ENCODE measurements around the gene HTR3B. TPM values are rescaled to one million over a fixed set of nuclear protein-coding genes. Genes with fewer than 3 reads are reported as not detected.

The HTR3B gene
- total and polyA plus RNA-seq, 10 of the 15 experiments (the other 5 are each of a cell fraction or from before 2014, with no cell fraction given) = not detected

- Histone ChIP-seq H3K4me3 (peak overlapping the region; percentile 43; the same call in 1 of the 2 replicates), H2AFZ (ENCODE audit: control insufficient read depth, low read depth, low read length) (no peak overlapping the region), H3K36me3 (ENCODE audit: control insufficient read depth in 2 of 2, insufficient read depth in 2 of 2, low read length in 1 of 2) (0 out of 4 replicates have a peak, but pooled peaks cover 0 to 3% of the 10 kb centered on the region in 2 experiments), H3K4me2 (ENCODE audit: control insufficient read depth, insufficient read depth) (peak overlapping the region; percentile 69), H3K27ac (ENCODE audit: control insufficient read depth, insufficient read depth) (no peak overlapping the region), H3K4me1 (ENCODE audit: control insufficient read depth, insufficient read depth, low read length) (peaks cover 20% of the 10 kb centered on the region), H3K9ac (ENCODE audit: control insufficient read depth, insufficient read depth, low read length) (no peak overlapping the region), H3K27me3 (replicated peaks in 1 of 2; ENCODE audit: control insufficient read depth in 2 of 2, insufficient read depth in 2 of 2, low read length in 1 of 2) (no peaks in the 10 kb centered on the region), H4K20me1 (ENCODE audit: control insufficient read depth, insufficient read depth) (no peaks in the 10 kb centered on the region), H3K9me3 (replicated peaks; ENCODE audit: control insufficient read depth, insufficient read depth, low read length) (no peaks in the 10 kb centered on the region; the same call in 1 of the 3 replicates), H3K79me2 (ENCODE audit: control insufficient read depth, insufficient read depth, low read length) (peaks cover 20% of the 10 kb centered on the region)
- POLR2A ChIA-PET = interaction anchor here (0.7 to 1.1 kb wide), 3 partner anchors 18 to 35 kb away, joined by 3 to 4 read pairs (median 3); no protein-coding TSS in a partner anchor
- 51% methylated on average over 5 of the region's 5 CpGs for WGBS (ENCODE audit: insufficient coverage, insufficient replicate concordance, low lambda C conversion rate, missing lambda C conversion rate)
- no peak for FAIRE-seq
- intact Hi-C loops (cut with micrococcal nuclease; ENCODE audit: unreplicated experiment) = no loop called here
- RAD21 ChIA-PET (ENCODE audit: unreplicated experiment) = interaction anchor here (0.7 kb wide), 1 partner anchor 538 kb away, joined by 4 read pairs; no protein-coding TSS in a partner anchor
- no peak for ATAC-seq
- BruUV-seq (replicated peaks) = no TSS peak
- no peak for DNase-seq (ENCODE audit: low read depth, low spot score)
- SMC1A ChIA-PET (ENCODE audit: uncharacterized antibody, unreplicated experiment) = interaction anchor here (0.8 to 1.1 kb wide), 2 partner anchors 32 to 33 kb away, joined by 3 to 4 read pairs; no protein-coding TSS in a partner anchor
- in situ Hi-C loops (cut with MboI) = no loop called here
- CTCF ChIA-PET = interaction anchor here (1.4 kb wide), 1 partner anchor 100 kb away, joined by 3 read pairs; the partner anchor contains the start of gene ZW10
- TF ChIP-seq, protein P1, sequence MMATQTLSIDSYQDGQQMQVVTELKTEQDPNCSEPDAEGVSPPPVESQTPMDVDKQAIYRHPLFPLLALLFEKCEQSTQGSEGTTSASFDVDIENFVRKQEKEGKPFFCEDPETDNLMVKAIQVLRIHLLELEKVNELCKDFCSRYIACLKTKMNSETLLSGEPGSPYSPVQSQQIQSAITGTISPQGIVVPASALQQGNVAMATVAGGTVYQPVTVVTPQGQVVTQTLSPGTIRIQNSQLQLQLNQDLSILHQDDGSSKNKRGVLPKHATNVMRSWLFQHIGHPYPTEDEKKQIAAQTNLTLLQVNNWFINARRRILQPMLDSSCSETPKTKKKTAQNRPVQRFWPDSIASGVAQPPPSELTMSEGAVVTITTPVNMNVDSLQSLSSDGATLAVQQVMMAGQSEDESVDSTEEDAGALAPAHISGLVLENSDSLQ (IDR thresholded peaks at IDR 0.05) = no peak
- TF ChIP-seq ZBTB40 (IDR thresholded peaks at IDR 0.05; ENCODE audit: borderline replicate concordance) (no peak), STAT1 (conservative IDR thresholded peaks at IDR 0.05) (no peak), CHD2 (IDR thresholded peaks at IDR 0.05; ENCODE audit: borderline replicate concordance, low read depth, low read length) (no peak), POLR2AphosphoS5 (IDR thresholded peaks at IDR 0.05; ENCODE audit: low read length) (no peak), ZNF24 (IDR thresholded peaks at IDR 0.05) (no peak), ZNF384 (IDR thresholded peaks at IDR 0.05; ENCODE audit: borderline replicate concordance, low read depth, low read length) (no peak), CUX1 (IDR thresholded peaks at IDR 0.05; ENCODE audit: insufficient replicate concordance, low read depth, low read length) (no peak), STAT3 (IDR thresholded peaks at IDR 0.05; ENCODE audit: low read depth, low read length) (no peak)
- TF ChIP-seq, protein P2, sequence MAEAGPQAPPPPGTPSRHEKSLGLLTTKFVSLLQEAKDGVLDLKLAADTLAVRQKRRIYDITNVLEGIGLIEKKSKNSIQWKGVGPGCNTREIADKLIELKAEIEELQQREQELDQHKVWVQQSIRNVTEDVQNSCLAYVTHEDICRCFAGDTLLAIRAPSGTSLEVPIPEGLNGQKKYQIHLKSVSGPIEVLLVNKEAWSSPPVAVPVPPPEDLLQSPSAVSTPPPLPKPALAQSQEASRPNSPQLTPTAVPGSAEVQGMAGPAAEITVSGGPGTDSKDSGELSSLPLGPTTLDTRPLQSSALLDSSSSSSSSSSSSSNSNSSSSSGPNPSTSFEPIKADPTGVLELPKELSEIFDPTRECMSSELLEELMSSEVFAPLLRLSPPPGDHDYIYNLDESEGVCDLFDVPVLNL (IDR thresholded peaks at IDR 0.05; ENCODE audit: low read depth, low read length) = no peak
These were observed 31.4 kb upstream of the HTR3B start for GRCh38 chr11:113873236-113873626.

All from GM12878 (cell line).